GM19043 (cell line): ENCODE measurements around the gene TMEM63B.

Experiments
- ATAC-seq: cut with Tn5 transposase; IDR thresholded peaks from one replicate; pipeline ENCODE4 v1.9.1; 2021; ENCODE audit warnings: low read depth; ENCODE audit not compliant: unreplicated experiment

The TMEM63B gene

DNA sequence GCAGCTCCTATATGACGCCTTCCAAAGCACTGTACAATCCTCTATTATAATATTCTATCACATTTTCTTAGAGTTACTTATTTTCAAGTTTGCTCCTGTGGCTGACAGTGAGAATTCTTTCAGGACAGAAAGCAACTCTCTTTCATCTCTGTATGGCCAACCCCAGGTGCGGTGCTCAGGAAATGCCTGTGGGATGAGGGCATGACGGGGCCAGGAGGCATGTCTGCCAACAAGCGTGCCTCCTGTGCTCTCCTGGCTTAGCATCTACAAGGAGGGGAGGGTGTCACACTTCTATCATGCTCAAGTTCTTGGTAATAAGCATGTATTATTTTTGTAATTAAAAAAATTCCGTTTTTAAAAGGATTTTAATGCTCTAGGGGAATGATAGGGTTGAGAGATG is 11.5 kb upstream of the TMEM63B start:
- no peak for ATAC-seq

GRCh38 chr6:44116641-44117382 is 10.5 kb upstream of the TMEM63B start:
- no peak for ATAC-seq

DNA sequence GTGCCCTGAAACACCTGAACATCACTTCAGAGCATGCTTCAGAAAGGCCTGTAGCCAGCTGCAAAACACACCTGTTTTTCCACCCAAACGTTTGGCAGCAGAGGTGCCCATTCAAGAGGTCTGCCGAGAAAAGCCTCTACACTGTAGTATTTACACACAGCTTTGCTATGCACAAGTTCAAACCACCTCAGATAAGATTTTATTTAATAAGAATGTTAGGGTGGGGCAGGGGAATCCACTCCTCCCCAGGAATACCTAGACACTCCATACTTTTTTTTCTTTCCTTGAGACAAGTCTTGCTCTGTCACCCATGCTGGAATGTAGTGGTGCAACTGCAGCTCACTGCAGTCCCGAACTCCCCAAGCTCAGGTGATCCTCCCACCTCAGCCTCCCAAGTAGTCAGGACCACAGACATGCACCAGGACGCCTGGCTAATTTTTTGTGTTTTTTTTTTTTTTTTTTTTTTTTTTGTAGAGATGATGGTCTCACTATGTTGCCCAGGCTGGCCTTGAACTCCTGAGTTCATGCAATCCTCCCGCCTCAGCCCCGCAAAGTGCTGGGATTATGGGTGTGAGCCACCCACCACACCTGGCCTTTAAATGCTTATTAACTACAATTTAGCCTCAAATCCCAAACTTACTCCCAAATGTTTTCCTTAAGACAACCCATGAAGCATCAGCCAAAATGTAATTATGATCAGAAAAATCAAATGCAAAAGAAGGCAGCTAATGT is 9.8 kb upstream of the TMEM63B start:
- no peak for ATAC-seq

DNA sequence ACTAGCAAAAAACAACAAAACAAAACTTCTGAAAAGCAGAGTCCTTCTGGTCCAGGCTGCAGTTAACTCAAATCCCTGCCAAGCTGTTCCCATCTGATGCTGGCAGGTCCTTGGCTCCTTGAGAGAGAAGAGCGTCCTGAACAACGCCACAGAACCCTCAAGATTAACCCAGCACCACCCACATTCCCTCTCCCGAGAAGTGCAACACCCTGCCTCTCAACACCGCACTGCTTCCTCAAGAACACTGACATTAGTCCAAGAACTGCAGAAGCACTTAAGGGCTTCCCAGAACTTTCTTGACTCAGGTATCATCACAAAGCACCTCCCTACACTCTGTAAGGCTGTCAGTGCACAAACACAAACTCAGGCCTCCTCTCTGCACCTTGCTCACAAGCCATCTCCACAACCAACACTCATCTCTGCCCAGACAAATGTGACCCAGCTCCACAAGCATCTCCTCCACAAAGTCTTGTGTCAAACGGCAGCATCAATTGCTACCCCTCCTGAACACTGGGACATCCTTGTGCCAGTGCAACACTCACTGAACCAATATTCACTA is 7.6 kb upstream of the TMEM63B start:
- no peak for ATAC-seq

GRCh38 chr6:44120692-44121443 is 6.5 kb upstream of the TMEM63B start:
- ATAC-seq, result no peak

- no peak for ATAC-seq
Observed at GRCh38 chr6:44122801-44123200, 4.6 kb upstream of the TMEM63B start.

DNA sequence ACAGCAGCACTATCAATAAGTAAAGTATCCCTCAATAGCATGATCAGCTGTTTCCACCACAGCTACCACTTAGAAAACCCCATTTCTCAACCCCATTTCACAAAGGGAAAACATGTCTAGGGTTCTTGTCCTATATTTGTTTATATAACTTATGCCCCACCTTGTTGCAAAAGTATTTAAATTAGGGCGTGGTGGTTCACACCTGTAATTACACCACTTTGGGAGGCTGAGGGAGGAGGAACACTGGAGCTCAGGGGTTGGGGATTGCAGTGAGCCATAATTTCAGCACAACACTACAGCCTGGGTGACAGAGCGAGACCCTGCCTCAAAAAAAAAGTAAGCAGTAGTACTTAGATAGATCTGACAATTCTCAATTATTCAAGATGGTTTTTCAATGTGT is 3.8 kb upstream of the TMEM63B start:
- ATAC-seq, result no peak

- peak; percentile 39 for ATAC-seq
Observed at GRCh38 chr6:44126320-44127149, 819 bp upstream of the TMEM63B start.

- ATAC-seq, result no peak
Observed at GRCh38 chr6:44128020-44128917, 915 bp downstream of the TMEM63B start.

DNA sequence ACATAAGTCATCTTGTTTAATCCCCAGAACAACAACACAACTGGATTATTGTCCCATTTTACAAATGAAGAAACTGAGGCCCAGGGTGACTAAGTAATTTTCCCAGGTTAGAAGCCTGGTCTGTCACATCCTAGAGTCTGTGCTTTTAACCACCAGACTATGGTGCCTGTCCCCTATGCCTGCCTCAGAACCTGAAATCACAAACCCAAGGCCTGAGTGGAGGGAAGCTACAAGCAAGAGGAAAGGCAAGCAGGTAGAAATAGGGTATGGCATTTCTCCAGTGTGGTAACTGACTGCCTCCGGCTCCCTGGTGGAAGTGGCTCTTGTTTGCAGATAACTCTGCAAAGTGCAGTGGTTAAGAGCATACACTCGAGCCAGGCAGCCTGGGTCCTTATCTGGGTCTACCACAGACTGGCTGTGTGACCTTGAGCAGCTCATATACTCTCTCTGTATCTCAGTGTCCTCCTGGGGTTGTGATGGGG is 2.5 kb downstream of the TMEM63B start:
- ATAC-seq, result no peak

- no peak for ATAC-seq
Observed at GRCh38 chr6:44131892-44132291, 4.5 kb downstream of the TMEM63B start.

GRCh38 chr6:44132476-44132875 is 5.1 kb downstream of the TMEM63B start:
- no peak for ATAC-seq

GRCh38 chr6:44133003-44133931 is 5.9 kb downstream of the TMEM63B start:
- no peak for ATAC-seq

DNA sequence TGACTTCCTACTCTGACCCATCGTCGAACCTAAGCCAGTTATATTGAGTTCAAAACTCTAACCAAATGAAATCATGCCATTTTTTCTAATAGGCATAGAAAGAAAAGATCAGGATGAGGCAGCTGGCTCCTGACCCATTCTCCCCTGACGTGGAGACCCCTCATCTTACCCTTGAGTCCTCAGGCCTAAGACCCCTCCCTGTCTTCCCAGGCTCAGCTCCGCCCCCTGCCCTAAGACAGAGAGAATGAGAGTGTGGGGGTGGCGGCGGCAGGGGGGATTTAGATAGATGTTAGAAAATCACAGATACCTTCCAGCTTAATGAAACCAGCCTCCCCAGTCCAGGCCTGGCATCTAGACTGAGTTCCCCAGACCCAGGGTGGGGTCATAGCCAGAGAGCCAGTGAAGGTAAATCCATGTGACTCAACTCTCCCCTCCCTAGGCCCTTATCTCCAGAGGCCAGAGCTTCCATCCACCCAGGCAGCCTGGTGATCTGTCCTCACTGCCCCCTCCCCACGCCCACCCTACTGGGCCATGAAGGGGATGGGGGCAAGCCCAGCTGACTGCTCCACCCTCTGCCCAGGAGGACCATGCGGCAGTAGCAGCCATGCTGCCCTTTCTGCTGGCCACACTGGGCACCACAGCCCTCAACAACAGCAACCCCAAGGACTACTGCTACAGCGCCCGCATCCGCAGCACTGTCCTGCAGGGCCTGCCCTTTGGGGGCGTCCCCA is 6.8 kb downstream of the TMEM63B start:
- ATAC-seq, result no peak

GRCh38 chr6:44135173-44135758 is 7.9 kb downstream of the TMEM63B start:
- no peak for ATAC-seq

DNA sequence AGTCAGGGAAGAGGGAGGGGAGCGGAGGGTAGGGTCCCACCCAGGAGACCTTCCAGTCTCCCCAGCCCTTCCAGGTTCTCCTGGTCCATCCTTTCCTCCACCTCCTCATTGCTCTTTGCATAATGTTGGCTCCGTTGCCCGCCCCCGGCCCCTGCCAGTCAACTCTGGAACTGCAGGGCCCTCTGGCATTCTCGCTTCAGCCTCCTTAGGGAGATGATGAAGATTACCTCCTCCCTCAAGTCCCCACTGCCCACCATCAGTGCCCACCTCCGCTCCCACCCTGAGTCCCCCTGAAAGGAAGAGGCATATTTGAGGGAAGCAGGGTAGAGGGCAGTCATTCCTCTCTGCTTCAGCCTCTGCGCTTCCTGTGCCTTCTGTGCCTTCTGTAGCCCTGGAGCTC is 8.5 kb downstream of the TMEM63B start:
- ATAC-seq, result no peak

- no peak for ATAC-seq
Observed at GRCh38 chr6:44138717-44139350, 11.5 kb downstream of the TMEM63B start.
